Urinary bladder (tissue), 4 donors: ENCODE measurements around the gene ELMO1. TPM values are rescaled to one million over a fixed set of nuclear protein-coding genes. Genes with fewer than 3 reads are reported as not detected.

Source experiments
- DNase-seq: peaks from one replicate; pipeline ENCODE4 v3.0.0-alpha.2; 2015; ENCODE audit errors: extremely low spot score
- H3K27ac ChIP-seq: one replicate; pipeline ENCODE4 v1.5.1; 2013; ENCODE audit warnings: low read depth, mild to moderate bottlenecking, moderate library complexity
- H3K36me3 ChIP-seq: one replicate; pipeline ENCODE4 v1.6.1; 2013; ENCODE audit warnings: mild to moderate bottlenecking, moderate library complexity; ENCODE audit not compliant: insufficient read depth
- H3K4me1 ChIP-seq: one replicate; pipeline ENCODE4 v1.6.1; 2013; ENCODE audit warnings: mild to moderate bottlenecking, moderate library complexity; ENCODE audit not compliant: insufficient read depth
- H3K4me3 ChIP-seq: one replicate; pipeline ENCODE4 v1.5.1; 2013; ENCODE audit warnings: low read depth, low read length
- WGBS: extraction: QIAGEN DNeasy Blood & Tissue Kit; methylation state at CpG from one replicate; pipeline ENCODE4 v1.1.7; 2013; 5-methylcytosine and 5-hydroxymethylcytosine counted together
- polyA plus RNA-seq: library from polyadenylated mRNA; stranded (reverse); fragments of 200-250 nt; gene quantifications from one replicate; pipeline ENCODE4 v1.2.3, GENCODE V29; 2013
- total RNA-seq: library from RNA; depleted of rRNA; stranded (reverse); fragments of >200 nt; gene quantifications from one replicate; pipeline ENCODE4 v1.2.3, GENCODE V29; 2014
- donor health status: healthy with polysubstance abuse.
- donor health status: healthy.

ELMO1 gene
- total and polyA plus RNA-seq, 2 donors, result 14.1 to 86.7 TPM

DNA sequence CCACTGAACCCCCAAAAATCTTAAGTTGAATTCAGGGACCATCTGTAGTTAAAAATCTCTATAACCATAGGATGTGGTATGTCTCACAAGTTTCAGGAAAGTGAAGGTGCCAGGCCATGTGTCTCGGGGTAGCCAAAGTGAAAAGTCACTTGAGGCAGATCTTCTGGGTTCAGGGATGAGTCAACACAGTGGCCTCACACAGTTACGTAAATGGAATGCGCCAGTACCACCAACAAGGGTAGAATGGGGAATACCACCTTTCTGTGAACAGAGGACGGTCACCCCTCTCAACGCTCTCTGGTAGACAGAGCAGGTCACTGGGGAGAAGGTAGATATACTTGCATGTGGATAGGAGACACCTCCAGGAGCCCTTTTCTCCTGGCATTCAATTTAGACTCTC is 71.4 kb downstream of the ELMO1 start:
- H3K36me3 ChIP-seq, result no peaks in the 10 kb centered on the region
- no peak for DNase-seq
- 97% methylated on average over 5 of the region's 5 CpGs for WGBS
- H3K27ac ChIP-seq, result no peak overlapping the region
- H3K4me3 ChIP-seq, result no peak overlapping the region
- H3K4me1 ChIP-seq, result no peaks in the 10 kb centered on the region

DNA sequence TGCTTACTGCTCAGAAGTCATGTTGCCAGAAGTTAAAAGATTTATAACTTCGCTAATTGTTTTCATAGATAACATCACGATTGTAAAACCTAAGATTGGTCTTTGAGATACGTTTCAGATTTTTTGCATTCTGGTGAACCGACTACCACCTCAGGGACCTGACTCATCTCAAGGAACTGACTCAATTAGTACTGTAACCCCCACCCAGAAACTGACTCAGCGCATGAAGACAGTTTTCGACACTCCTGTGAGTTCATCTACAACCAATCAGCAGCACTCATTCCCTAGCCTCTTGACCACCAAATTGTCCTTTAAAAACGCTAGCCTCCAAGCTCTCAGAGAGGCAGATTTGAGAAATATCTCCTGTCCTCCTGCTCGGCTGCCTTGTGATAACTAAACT is 72.3 kb downstream of the ELMO1 start:
- Histone ChIP-seq H3K4me3 (no peak overlapping the region), H3K27ac (no peak overlapping the region), H3K4me1 (no peaks in the 10 kb centered on the region), H3K36me3 (no peaks in the 10 kb centered on the region)
- 84% methylated on average over 8 of the region's 8 CpGs for WGBS
- no peak for DNase-seq

DNA sequence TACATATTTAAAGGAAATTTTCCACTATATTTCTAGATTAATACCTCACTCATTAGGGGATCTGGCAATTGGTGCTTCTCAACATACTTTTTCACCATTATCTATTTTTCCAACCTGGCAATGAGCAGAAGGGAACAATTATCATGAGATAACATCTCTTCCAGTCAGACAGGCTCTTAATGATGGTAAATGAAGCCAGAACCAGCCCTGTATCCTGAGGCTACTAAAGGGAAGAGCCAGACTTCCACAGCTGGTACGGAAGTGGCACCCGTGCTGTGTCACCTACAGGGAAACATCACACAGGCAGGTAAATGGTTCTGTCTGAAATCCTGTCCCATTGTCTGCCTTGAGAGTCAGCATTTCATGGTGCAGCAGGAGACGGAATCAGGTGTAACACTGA is 75.9 kb downstream of the ELMO1 start:
- Histone ChIP-seq H3K4me3 (no peak overlapping the region), H3K36me3 (no peaks in the 10 kb centered on the region), H3K27ac (no peak overlapping the region), H3K4me1 (no peaks in the 10 kb centered on the region)
- WGBS, result 83% methylated on average over 3 of the region's 3 CpGs
- no peak for DNase-seq

DNA sequence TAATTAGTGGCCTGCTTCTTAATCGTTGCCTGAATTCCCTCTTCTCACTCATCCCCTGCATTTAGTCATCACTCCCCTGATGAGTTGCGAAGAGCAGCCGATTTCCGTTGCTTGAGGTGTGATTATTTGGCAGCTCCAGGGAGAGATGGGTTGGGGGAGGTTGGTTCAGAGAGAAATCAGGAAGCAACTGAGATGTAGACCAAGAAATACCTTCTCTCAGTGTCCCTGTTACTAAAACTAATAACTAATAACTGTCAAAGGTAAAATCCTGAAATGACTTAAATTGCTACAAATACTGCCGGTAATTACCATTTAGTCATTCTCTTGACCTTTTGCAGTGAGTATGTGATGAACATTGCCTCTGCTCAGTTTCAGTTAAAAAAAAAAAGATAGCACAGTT is 76.9 kb downstream of the ELMO1 start:
- WGBS, result 67% methylated on average over 5 of the region's 5 CpGs
- no peaks in the 10 kb centered on the region for H3K36me3 ChIP-seq
- DNase-seq, result no peak
- H3K27ac ChIP-seq, result no peak overlapping the region
- no peak overlapping the region for H3K4me3 ChIP-seq
- no peaks in the 10 kb centered on the region for H3K4me1 ChIP-seq

DNA sequence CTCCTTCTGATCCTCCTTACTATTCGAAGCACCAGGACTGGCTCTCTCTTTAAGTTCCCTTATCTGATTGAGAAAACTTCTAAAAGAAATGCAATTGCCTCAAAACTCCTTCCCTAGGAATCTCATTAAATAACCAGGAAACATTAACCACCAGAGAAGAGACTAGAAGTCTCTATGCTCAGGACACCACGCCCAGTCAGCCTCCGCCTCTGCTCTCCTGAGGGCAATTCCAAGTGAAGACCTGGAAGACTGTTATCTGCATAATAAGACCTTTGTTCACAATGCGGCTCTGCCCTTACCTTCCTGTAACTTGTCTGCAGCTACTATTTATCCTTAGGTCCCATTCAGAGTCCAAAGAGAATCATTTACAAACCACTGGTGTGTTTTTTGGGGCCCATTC is 78.8 kb downstream of the ELMO1 start:
- H3K4me3 ChIP-seq, result no peak overlapping the region
- no peaks in the 10 kb centered on the region for H3K4me1 ChIP-seq
- WGBS, result 70% methylated on average over 4 of the region's 4 CpGs
- H3K36me3 ChIP-seq, result no peaks in the 10 kb centered on the region
- H3K27ac ChIP-seq, result no peak overlapping the region
- no peak for DNase-seq

DNA sequence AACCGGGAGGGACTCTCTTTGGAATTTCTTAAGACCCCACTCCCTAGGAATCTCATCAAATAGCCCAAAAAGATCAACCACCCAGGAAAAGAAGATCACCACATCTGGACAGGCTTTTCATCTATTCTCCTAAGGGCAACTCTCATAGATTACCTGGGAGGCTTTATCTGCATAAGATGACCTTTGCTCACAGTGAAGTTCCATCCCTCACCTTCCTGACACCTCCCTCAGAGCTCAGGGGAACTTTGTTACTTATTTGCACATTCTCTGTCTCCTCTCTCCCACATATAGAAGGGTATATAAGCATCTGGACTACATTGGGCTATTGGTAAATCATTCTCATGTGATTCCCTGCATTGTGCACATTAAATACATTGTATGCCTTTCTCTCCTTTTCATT is 80.1 kb downstream of the ELMO1 start:
- peaks cover 2% of the 10 kb centered on the region for H3K36me3 ChIP-seq
- H3K4me3 ChIP-seq, result no peak overlapping the region
- DNase-seq, result no peak
- no peaks in the 10 kb centered on the region for H3K4me1 ChIP-seq
- WGBS, result 49% methylated on average over 1 of the region's 1 CpG
- H3K27ac ChIP-seq, result no peak overlapping the region

DNA sequence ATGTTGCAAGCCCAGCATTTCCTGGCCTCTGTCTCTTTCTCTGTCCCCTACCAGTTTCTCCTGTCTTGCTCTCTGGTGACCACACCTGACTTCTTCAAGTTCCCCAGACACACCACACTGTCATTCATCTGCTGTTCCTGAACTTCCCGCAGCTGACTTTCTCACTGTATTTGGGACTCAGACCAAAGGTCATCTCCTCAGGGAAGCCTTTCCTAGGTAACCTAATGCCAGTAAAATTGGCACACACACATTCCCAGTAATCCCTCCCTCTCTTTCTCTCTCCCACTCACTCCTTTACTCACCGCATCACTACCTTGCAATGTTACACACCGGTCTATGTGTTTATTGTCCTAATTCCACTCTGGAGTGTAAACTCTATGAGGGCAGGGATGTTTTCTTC is 81.7 kb downstream of the ELMO1 start:
- Histone ChIP-seq H3K36me3 (peaks cover 2% of the 10 kb centered on the region), H3K4me3 (no peak overlapping the region), H3K27ac (no peak overlapping the region), H3K4me1 (no peaks in the 10 kb centered on the region)
- 87% methylated on average over 3 of the region's 3 CpGs for WGBS
- DNase-seq, result no peak

DNA sequence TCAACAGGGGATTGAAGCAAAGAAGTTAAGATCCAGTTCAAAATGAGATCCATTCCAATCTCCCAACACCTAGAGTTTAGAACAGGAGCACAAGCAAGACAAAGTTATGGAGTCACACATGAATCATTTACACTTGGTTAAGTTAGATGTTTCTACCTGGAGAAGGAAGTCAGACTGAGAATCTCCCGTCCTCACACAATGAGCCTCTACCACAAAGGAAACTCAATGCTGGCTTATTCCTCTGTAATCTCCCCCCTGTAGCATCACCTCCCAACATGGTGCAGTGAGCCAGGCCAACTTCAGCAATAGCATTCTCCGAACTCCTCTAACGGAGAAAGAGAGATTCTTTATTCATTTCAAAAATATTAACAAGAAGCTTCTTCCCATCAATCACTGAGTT is 82.2 kb downstream of the ELMO1 start:
- Histone ChIP-seq H3K4me1 (no peaks in the 10 kb centered on the region), H3K27ac (no peak overlapping the region), H3K36me3 (peaks cover 2% of the 10 kb centered on the region), H3K4me3 (no peak overlapping the region)
- 68% methylated on average over 3 of the region's 3 CpGs for WGBS
- DNase-seq, result no peak

DNA sequence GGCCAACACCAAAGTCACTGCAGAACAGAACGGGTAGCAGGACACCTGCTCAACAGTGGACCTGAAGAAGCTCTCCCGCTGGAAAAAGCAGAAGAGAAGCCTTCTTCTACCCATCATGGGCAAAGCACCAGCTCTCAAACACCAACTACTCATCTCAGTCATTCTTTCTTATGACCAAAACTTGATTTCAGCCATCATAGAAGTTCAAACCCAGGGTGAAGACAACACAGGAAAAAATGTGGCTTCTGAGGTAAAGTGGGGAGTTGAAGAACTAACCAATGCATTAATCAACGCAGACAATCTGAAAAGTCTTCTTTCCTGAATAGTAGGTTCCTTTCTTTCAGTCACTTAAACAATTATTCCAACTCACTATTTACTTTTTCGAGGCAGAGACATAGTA is 83.3 kb downstream of the ELMO1 start:
- no peak for DNase-seq
- Histone ChIP-seq H3K27ac (no peak overlapping the region), H3K4me1 (no peaks in the 10 kb centered on the region), H3K4me3 (no peak overlapping the region), H3K36me3 (peaks cover 2% of the 10 kb centered on the region)
- 84% methylated on average over 4 of the region's 4 CpGs for WGBS

DNA sequence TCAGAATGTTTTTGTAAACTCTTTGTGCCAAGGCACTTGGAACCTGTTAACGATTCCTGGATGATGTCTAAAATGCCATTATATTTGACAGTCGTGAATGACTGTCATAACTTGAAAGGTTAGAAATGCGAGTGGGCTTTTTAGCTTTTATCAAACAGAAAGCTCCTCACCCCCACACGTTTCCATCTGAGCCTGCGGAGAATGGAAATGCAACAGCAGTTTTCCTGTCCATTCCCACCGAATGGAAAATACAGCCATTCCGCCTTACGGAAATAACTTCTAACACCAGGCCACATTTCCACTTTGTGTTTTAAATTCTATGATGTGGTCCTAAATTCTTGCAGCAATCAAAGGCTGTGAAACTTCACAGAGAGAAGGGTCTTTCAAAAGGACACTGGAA is 83.8 kb downstream of the ELMO1 start:
- WGBS, result 76% methylated on average over 8 of the region's 8 CpGs
- H3K36me3 ChIP-seq, result peaks cover 2% of the 10 kb centered on the region
- no peak for DNase-seq
- H3K27ac ChIP-seq, result no peak overlapping the region
- H3K4me1 ChIP-seq, result no peaks in the 10 kb centered on the region
- no peak overlapping the region for H3K4me3 ChIP-seq

DNA sequence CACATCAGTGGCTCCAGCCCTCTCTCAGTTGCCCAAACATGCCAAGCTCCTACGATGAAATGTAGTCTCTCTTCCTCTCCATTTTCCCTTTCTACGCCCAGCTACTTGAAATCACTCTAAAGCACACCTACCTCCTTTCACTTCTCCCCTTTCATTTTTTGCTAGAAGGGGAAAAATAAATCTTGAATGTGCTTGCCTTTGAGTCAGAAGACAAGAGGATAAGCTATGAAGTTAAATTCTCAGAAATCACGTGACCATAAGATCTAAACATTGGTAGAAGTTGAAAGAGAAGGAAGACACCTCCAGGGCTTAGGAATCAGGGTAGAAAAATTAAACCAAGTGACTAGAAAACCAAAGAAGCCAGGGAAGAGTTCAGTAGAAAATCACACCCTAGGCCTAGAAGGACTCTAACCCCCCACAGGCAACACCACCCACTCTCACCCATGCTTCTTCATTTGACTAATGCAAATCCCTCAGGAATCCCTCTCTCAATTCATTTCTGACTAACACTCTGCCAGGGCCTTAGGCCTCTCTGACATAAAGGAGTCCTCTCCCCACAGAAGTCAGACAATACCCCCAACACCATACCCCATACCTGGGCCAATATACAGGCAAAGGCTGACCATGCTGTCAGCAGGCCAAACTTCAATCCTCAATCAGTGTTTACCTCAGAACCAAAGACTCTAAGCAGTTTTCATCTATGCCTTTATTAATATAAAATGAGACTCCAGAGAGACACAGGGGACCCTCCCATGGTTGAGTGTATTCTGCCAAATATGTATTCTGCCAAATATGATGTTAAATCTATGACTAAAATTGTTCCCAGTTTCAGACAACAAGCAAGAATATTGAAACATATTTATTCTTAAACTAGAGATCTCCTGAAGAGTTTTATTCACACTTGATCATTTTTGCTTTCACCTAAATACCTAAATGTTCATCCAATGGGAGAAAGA is 84.8 kb downstream of the ELMO1 start:
- H3K4me3 ChIP-seq, result no peak overlapping the region
- H3K27ac ChIP-seq, result no peak overlapping the region
- 94% methylated on average over 3 of the region's 3 CpGs for WGBS
- H3K36me3 ChIP-seq, result peaks cover 2% of the 10 kb centered on the region
- no peaks in the 10 kb centered on the region for H3K4me1 ChIP-seq
- no peak for DNase-seq

DNA sequence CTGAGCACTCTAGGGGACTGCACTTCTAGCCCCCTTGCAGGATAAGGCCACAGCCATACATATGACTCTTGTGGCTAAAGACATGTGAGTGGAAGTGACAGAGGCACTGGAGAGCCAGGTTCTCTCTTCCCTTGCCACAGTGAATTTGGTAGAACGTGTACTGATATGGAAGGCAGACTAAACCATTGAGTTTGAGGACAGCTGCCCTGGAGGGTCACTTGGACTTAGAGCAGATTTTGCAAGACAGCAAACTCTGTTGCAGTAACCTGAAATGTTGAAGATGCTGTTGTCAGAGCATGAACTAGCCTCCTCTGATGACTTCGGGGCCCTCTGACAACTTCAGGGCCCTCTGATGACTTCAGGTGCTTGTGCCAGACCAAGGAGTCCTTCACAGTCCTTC is 85.9 kb downstream of the ELMO1 start:
- WGBS, result 89% methylated on average over 2 of the region's 2 CpGs
- Histone ChIP-seq H3K4me1 (no peaks in the 10 kb centered on the region), H3K4me3 (no peak overlapping the region), H3K36me3 (peaks cover 2% of the 10 kb centered on the region), H3K27ac (no peak overlapping the region)
- no peak for DNase-seq

DNA sequence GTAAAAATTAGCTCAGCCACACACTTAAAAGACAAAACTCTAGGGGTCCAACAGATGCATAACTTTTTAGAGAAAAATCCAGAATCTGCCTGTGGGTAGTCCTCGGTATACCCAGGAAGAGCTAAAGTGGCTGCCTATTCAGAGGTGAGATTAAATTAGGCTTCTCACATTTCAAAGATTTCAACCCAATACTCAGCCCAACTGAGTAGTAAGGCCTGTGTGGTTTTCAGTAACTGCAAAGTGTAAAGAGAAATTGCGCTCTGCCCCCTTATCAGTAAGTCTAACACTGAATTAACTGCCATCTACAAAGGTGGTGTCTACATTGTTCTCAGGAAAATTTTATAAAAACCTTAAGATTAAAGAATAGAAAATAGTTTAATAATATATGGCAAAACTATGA is 88.2 kb downstream of the ELMO1 start:
- no peaks in the 10 kb centered on the region for H3K4me1 ChIP-seq
- 87% methylated on average over 2 of the region's 2 CpGs for WGBS
- H3K27ac ChIP-seq, result no peak overlapping the region
- peaks cover 2% of the 10 kb centered on the region for H3K36me3 ChIP-seq
- no peak overlapping the region for H3K4me3 ChIP-seq
- DNase-seq, result no peak

DNA sequence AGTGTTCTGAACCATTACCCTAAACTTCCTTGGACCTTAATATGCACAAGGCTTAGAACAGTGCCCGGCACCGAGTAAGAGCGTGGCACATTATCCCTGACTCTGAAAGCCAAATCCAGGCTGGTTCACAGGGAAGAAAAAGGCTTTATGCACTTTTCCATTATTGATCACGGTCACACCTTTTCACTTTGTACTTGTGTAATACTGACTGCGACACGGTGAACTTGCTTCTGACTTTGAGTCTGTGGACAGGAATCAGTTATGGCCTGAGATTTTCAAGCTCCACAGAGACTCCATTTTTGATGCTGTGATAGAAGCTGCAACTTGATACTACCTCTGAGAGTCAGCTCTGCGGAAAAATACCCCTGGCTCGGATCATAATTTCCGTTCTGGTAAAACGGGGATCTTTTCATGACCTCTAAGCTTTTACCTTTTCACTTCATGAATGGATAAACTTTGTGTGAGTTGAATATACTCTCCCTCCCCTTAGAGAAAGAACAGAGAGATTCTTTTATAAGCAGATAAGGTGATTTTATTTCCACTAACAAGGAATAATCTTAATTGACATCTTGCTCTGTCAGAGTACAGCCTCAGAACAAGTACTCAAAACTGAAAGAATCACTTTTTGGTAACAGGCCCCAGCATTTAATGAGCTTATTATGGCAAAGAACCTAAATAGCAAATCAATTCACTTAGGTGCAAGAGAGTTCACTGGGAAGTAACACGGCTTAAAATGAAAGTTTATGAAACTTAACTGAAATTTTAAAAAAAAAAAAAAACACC is 88.8 kb downstream of the ELMO1 start:
- DNase-seq, result no peak
- H3K27ac ChIP-seq, result no peak overlapping the region
- peaks cover 2% of the 10 kb centered on the region for H3K36me3 ChIP-seq
- no peaks in the 10 kb centered on the region for H3K4me1 ChIP-seq
- no peak overlapping the region for H3K4me3 ChIP-seq
- 74% methylated on average over 11 of the region's 11 CpGs for WGBS
